ENCODE results near the gene CCDC6. TPM values are rescaled to one million over a fixed set of nuclear protein-coding genes. Genes with fewer than 3 reads are reported as not detected.

CCDC6 gene
- total RNA-seq, 1 experiment from 2014 or later: 58.4 TPM

GRCh38 chr10:59910867-59911266 lies 4.5 kb upstream of the CCDC6 start:
- Histone ChIP-seq H3K56ac (ENCODE audit: insufficient read length, low read depth, low read length) (no peak overlapping the region), H3T11ph (ENCODE audit: low read length) (no peak overlapping the region), H2BK120ac (ENCODE audit: low read depth, low read length, poor library complexity, severe bottlenecking) (no peak overlapping the region), H3K79me1 (ENCODE audit: insufficient read depth, low read depth, low read length, poor library complexity, severe bottlenecking) (no peaks in the 10 kb centered on the region), H2BK5ac (ENCODE audit: insufficient read length, low read length) (no peak overlapping the region), H3K27me3 (ENCODE audit: insufficient read depth, low read length) (no peaks in the 10 kb centered on the region), H3K4me2 (ENCODE audit: insufficient read depth, insufficient read length, low read length) (no peak overlapping the region), H3K9me3 (ENCODE audit: control insufficient read depth, low read depth, low read length) (no peaks in the 10 kb centered on the region), H3K4me1 (ENCODE audit: insufficient read depth, low read length) (no peaks in the 10 kb centered on the region; the same call in 1 of the 2 replicates), H4K91ac (ENCODE audit: insufficient read length, low read depth, low read length) (no peak overlapping the region), H2AK5ac (ENCODE audit: insufficient read length, low read length) (no peak overlapping the region), H2AFZ (ENCODE audit: low read length) (no peak overlapping the region), H3K18ac (ENCODE audit: insufficient read length, low read depth, low read length) (no peak overlapping the region), H3K14ac (ENCODE audit: insufficient read depth, low read length) (no peak overlapping the region), H2BK12ac (ENCODE audit: insufficient read length, low read depth, low read length) (no peak overlapping the region), H4K5ac (ENCODE audit: insufficient read length, low read depth, low read length) (no peak overlapping the region), H3K9ac (ENCODE audit: extremely low read depth, insufficient read length, low read length) (no peak overlapping the region), H3K27ac (ENCODE audit: insufficient read length, low read depth, low read length) (no peak overlapping the region), H3K79me2 (ENCODE audit: insufficient read depth, low read length) (peaks cover 2% of the 10 kb centered on the region; the same call in 1 of the 2 replicates), H3K4ac (ENCODE audit: low read depth, low read length) (no peak overlapping the region), H2BK15ac (ENCODE audit: low read depth, low read length) (no peak overlapping the region), H3K23ac (ENCODE audit: insufficient read length, low read depth, low read length) (no peak overlapping the region), H4K20me1 (ENCODE audit: control insufficient read depth, insufficient read depth, insufficient read length) (no peaks in the 10 kb centered on the region), H3K23me2 (ENCODE audit: insufficient read length, low read depth, low read length, poor library complexity, severe bottlenecking) (no peaks in the 10 kb centered on the region), H4K8ac (replicated peaks; ENCODE audit: insufficient read length, low read depth, low read length) (no peak overlapping the region), H2BK20ac (ENCODE audit: low read depth, low read length, poor library complexity, severe bottlenecking) (no peak overlapping the region)
- H3K4me1 Mint-ChIP-seq: peaks cover 21 to 27% of the 10 kb centered on the region in 2 experiments
- peaks cover 10 to 21% (median 15%) of the 10 kb centered on the region in 3 experiments for H3K36me3 Mint-ChIP-seq (ENCODE audit: insufficient read depth in 1 of 3, low read depth in 3 of 3)
- no peaks in the 10 kb centered on the region; the same call in 1 of the 2 replicates for H3K27me3 Mint-ChIP-seq (ENCODE audit: low read depth)
- H3K4me3 Mint-ChIP-seq: no peak overlapping the region
- DNase-seq: no peak
- peaks cover 20% of the 10 kb centered on the region in 2 experiments for H3K9me3 Mint-ChIP-seq
- WGBS (ENCODE audit: extremely low coverage, insufficient read length, low lambda C conversion rate): no CpG with 5 or more reads among the region's 5 CpGs
- H3K27ac Mint-ChIP-seq: no peak overlapping the region
- TF ChIP-seq CTCF (conservative IDR thresholded peaks at IDR 0.05): no peak
